IMR-90 (cell line): ENCODE measurements around the gene DAZL. TPM values are rescaled to one million over a fixed set of nuclear protein-coding genes. Genes with fewer than 3 reads are reported as not detected.

ENCODE experiments used
- ATAC-seq: fragments of 200-7000 bp; cut with Tn5 transposase; 2 replicates; pipeline ENCODE4 v1.9.1; 2020; ENCODE audit warnings: low read depth, mild to moderate bottlenecking, moderate library complexity
- BruUV-seq: library from RNA; stranded (reverse); fragments of 400-500 nt; replicated peaks from 2 replicates; lab custom pipeline; 2021; lab: Mats Ljungman, UMichigan
- CTCF ChIA-PET: fragments of 300-600 bp; formaldehyde crosslinking; extraction: SDS; loops from one replicate; lab custom pipeline; 2021; ENCODE audit warnings: antibody characterized with exemption; lab: Yijun Ruan, JAX
- POLR2A ChIA-PET: fragments of 300-600 bp; sonication (Branson Sonifier 250); formaldehyde crosslinking; loops from one replicate; lab custom pipeline; 2022; ENCODE audit warnings: antibody characterized with exemption; ENCODE audit not compliant: unreplicated experiment; lab: Charles Lee
- DNase-seq: peaks from one replicate; pipeline ENCODE4 v3.0.0; 2013
- H2AFZ ChIP-seq: replicated peaks from 2 replicates; pipeline ENCODE3; 2013; ENCODE audit warnings: low read length, mild to moderate bottlenecking; ENCODE audit not compliant: poor library complexity
- H2AK5ac ChIP-seq: 2 replicates; pipeline ENCODE4 v1.6.1; 2013; ENCODE audit warnings: low read depth, low read length, inconsistent platforms
- H2AK9ac ChIP-seq: replicated peaks from 2 replicates; pipeline ENCODE3; 2013; ENCODE audit warnings: mild to moderate bottlenecking, low read depth, low read length, moderate library complexity; ENCODE audit not compliant: poor library complexity
- H2BK120ac ChIP-seq: 2 replicates; pipeline ENCODE4 v1.6.1; 2013; ENCODE audit warnings: low read depth, low read length, inconsistent platforms
- H2BK15ac ChIP-seq: 3 replicates; pipeline ENCODE4 v1.6.1; 2013; ENCODE audit warnings: low read depth, low read length, inconsistent platforms
- H2BK20ac ChIP-seq: 2 replicates; pipeline ENCODE4 v1.6.1; 2013; ENCODE audit warnings: low read depth, mild to moderate bottlenecking, inconsistent platforms, low read length, moderate library complexity
- H2BK5ac ChIP-seq: 2 replicates; pipeline ENCODE4 v1.6.1; 2013; ENCODE audit warnings: mild to moderate bottlenecking, low read depth, low read length, inconsistent platforms; ENCODE audit not compliant: poor library complexity, severe bottlenecking
- H3K14ac ChIP-seq: replicated peaks from 2 replicates; pipeline ENCODE4 v1.6.1; 2013; ENCODE audit warnings: low read depth, low read length, inconsistent platforms
- H3K18ac ChIP-seq: 2 replicates; pipeline ENCODE4 v1.6.1; 2013; ENCODE audit warnings: low read depth, low read length, control low read depth
- H3K23ac ChIP-seq: 2 replicates; pipeline ENCODE4 v1.6.1; 2013; ENCODE audit warnings: low read depth, low read length, inconsistent platforms
- H3K27ac ChIP-seq: 2 replicates; pipeline ENCODE4 v1.5.1; 2013; ENCODE audit warnings: mild to moderate bottlenecking, control low read depth, low read length; ENCODE audit not compliant: insufficient read depth
- H3K27me3 ChIP-seq: 2 replicates; pipeline ENCODE4 v1.6.1; 2013; ENCODE audit warnings: low read length; ENCODE audit not compliant: control insufficient read depth, insufficient read depth
- H3K36me3 ChIP-seq: 2 replicates; pipeline ENCODE4 v1.6.1; 2013; ENCODE audit warnings: low read length, mixed read lengths; ENCODE audit not compliant: control insufficient read depth, insufficient read depth
- H3K4ac ChIP-seq: 2 replicates; pipeline ENCODE4 v1.6.1; 2013; ENCODE audit warnings: low read depth, low read length, inconsistent platforms
- H3K4me1 ChIP-seq: 2 replicates; pipeline ENCODE4 v1.6.1; 2013; ENCODE audit warnings: low read length, mixed read lengths; ENCODE audit not compliant: control insufficient read depth, insufficient read depth
- H3K4me2 ChIP-seq: 2 replicates; pipeline ENCODE4 v1.6.1; 2013; ENCODE audit warnings: low read depth, mild to moderate bottlenecking, control low read depth, low read length, moderate library complexity
- H3K4me3 ChIP-seq: 2 replicates; pipeline ENCODE4 v1.5.1; 2013; ENCODE audit warnings: low read depth, mild to moderate bottlenecking, control low read depth, low read length, moderate library complexity; ENCODE audit not compliant: insufficient read depth
- H3K56ac ChIP-seq: 2 replicates; pipeline ENCODE4 v1.6.1; 2013; ENCODE audit warnings: low read length, inconsistent platforms; ENCODE audit not compliant: insufficient read depth; ENCODE audit errors: extremely low read depth
- H3K79me1 ChIP-seq, 2 experiments: 2 replicates each; pipeline ENCODE4 v1.6.1; 2013; ENCODE audit warnings: low read length in 2 of 2, inconsistent platforms in 1 of 2, low read depth in 1 of 2
- H3K9ac ChIP-seq: 2 replicates; pipeline ENCODE4 v1.6.1; 2013; ENCODE audit warnings: low read depth, low read length, control low read depth
- H3K9me1 ChIP-seq: 2 replicates; pipeline ENCODE4 v1.6.1; 2013; ENCODE audit warnings: low read length, inconsistent platforms; ENCODE audit not compliant: insufficient read depth
- H3K9me3 ChIP-seq: 2 replicates; pipeline ENCODE4 v1.6.1; 2013; ENCODE audit warnings: low read length; ENCODE audit not compliant: control insufficient read depth, insufficient read depth
- H4K20me1 ChIP-seq: 2 replicates; pipeline ENCODE4 v1.6.1; 2013; ENCODE audit warnings: low read length, inconsistent platforms; ENCODE audit not compliant: insufficient read depth
- H4K5ac ChIP-seq: 2 replicates; pipeline ENCODE4 v1.6.1; 2013; ENCODE audit warnings: mild to moderate bottlenecking, low read depth, low read length, control low read depth
- H4K8ac ChIP-seq, 2 experiments: 2 replicates each; pipeline ENCODE4 v1.6.1; 2013; ENCODE audit warnings: low read depth in 2 of 2, low read length in 2 of 2, control low read depth in 1 of 2, inconsistent platforms in 1 of 2
- H4K91ac ChIP-seq: 2 replicates; pipeline ENCODE4 v1.6.1; 2013; ENCODE audit warnings: low read depth, low read length, inconsistent platforms; ENCODE audit not compliant: insufficient read depth
- MAZ ChIP-seq: IDR thresholded peaks from 2 replicates; pipeline ENCODE4 v1.6.1; 2012; ENCODE audit warnings: low read depth, mild to moderate bottlenecking, low read length, improper control_type of control experiment, moderate library complexity, borderline replicate concordance
- WGBS, 2 experiments: methylation state at CpG; one replicate each; pipeline versions ENCODE4 v1.1.5 to v1.1.7; 2013; ENCODE audit warnings: missing lambda C conversion rate in 2 of 2; ENCODE audit not compliant: insufficient read length in 1 of 2; ENCODE audit errors: extremely low coverage in 2 of 2; 5-methylcytosine and 5-hydroxymethylcytosine counted together
- dilution Hi-C: fragments of 300-500 bp; cut with HindIII; formaldehyde crosslinking; loops from one replicate; pipeline ENCODE4 v1.14.3; 2018; ENCODE audit warnings: low sequenced_read_pairs; ENCODE audit not compliant: unreplicated experiment
- in situ Hi-C: fragments of 300-500 bp; cut with MboI; formaldehyde crosslinking; loops from 3 replicates; pipeline ENCODE4 v1.14.3; 2019; ENCODE audit warnings: low sequenced_read_pairs, inconsistent platforms, mixed read lengths
- intact Hi-C: fragments of 100-400 bp; cut with micrococcal nuclease; formaldehyde crosslinking; loops from 2 replicates; pipeline ENCODE4 v1.10.0; 2022
- polyA plus RNA-seq, 3 experiments: library from polyadenylated mRNA; depleted of rRNA; stranded (reverse); fragments of >200 nt; gene quantifications; 2 replicates each; pipeline ENCODE4 v1.2.3, GENCODE V29; 2012; ENCODE audit warnings: low replicate concordance in 1 of 3
- total RNA-seq: library from RNA; depleted of rRNA; stranded (reverse); fragments of >200 nt; gene quantifications from 2 replicates; pipeline ENCODE4 v1.2.3, GENCODE V29; 2012
- TF ChIP-seq, protein P1 (sequence below): conservative IDR thresholded peaks from 2 replicates; pipeline ENCODE4 v1.5.1; 2012; ENCODE audit warnings: mild to moderate bottlenecking, low read depth, low read length, improper control_type of control experiment

Gene DAZL
- total and polyA plus RNA-seq, 2 of the 4 experiments (the other 2 are of a cell fraction): not detected

DNA sequence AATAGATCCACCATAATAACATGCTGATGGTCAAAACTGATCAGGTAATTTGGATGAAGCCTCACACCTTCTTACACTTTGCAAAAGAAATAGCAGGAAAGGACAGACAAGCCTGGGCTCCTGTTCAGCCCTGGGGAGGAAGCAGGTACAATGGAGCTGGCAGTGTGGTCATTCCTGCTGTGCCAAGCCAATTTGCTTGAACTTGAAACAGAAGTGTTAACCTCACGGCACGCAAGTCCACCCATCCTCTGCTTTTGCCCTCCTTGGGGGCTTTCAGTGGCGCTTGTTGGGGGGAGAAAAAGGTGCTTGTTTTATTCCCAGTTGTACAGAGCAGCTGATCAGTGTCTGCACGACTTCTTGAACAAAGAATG, 54.9 kb downstream of the DAZL start:
- no peaks in the 10 kb centered on the region for H3K36me3 ChIP-seq
- H2BK20ac ChIP-seq: peak overlapping the region; percentile 9; the same call in 1 of the 2 replicates
- H3K14ac ChIP-seq: no peak overlapping the region
- H3K4me3 ChIP-seq: no peak overlapping the region
- H3K23ac ChIP-seq: peak overlapping the region; percentile 18; the same call in 1 of the 2 replicates
- TF ChIP-seq MAZ: no peak
- TF ChIP-seq, protein P1, sequence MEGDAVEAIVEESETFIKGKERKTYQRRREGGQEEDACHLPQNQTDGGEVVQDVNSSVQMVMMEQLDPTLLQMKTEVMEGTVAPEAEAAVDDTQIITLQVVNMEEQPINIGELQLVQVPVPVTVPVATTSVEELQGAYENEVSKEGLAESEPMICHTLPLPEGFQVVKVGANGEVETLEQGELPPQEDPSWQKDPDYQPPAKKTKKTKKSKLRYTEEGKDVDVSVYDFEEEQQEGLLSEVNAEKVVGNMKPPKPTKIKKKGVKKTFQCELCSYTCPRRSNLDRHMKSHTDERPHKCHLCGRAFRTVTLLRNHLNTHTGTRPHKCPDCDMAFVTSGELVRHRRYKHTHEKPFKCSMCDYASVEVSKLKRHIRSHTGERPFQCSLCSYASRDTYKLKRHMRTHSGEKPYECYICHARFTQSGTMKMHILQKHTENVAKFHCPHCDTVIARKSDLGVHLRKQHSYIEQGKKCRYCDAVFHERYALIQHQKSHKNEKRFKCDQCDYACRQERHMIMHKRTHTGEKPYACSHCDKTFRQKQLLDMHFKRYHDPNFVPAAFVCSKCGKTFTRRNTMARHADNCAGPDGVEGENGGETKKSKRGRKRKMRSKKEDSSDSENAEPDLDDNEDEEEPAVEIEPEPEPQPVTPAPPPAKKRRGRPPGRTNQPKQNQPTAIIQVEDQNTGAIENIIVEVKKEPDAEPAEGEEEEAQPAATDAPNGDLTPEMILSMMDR: no peak
- H3K79me1 ChIP-seq: no peaks in the 10 kb centered on the region
- DNase-seq (no peak), ATAC-seq (no peak)
- no peak overlapping the region for H4K91ac ChIP-seq
- H4K5ac ChIP-seq: no peak overlapping the region; the same call in 1 of the 2 replicates
- dilution Hi-C loops (no loop called here), intact Hi-C loops (loop anchor here (1.0 to 5.0 kb wide), 4 partner anchors 33 to 953 kb away; no protein-coding TSS in a partner anchor), in situ Hi-C loops (loop anchor here (5.0 kb wide), 1 partner anchor 263 kb away; no protein-coding TSS in a partner anchor)
- H3K9me1 ChIP-seq: no peaks in the 10 kb centered on the region
- no TSS peak for BruUV-seq
- no peak overlapping the region for H3K4me2 ChIP-seq
- peak overlapping the region in 1 of 2 experiments; percentile 28; a peak in 1 of 4 replicates for H4K8ac ChIP-seq
- H2AK5ac ChIP-seq: no peak overlapping the region
- H3K4ac ChIP-seq: no peak overlapping the region
- H3K9me3 ChIP-seq: peaks cover 5% of the 10 kb centered on the region; the same call in 1 of the 2 replicates
- no peak overlapping the region for H3K56ac ChIP-seq
- no peak overlapping the region for H2BK15ac ChIP-seq
- no peaks in the 10 kb centered on the region for H4K20me1 ChIP-seq
- H2AFZ ChIP-seq: no peak overlapping the region
- no peak overlapping the region for H3K27ac ChIP-seq
- H2BK120ac ChIP-seq: peak overlapping the region; percentile 12; the same call in 1 of the 2 replicates
- no peaks in the 10 kb centered on the region; the same call in 1 of the 2 replicates for H3K4me1 ChIP-seq
- POLR2A ChIA-PET: no interaction called here
- CTCF ChIA-PET: interaction anchor here (0.5 to 2.8 kb wide), 7 partner anchors 11 to 281 kb away, joined by 3 to 18 read pairs (median 4); no protein-coding TSS in a partner anchor
- peaks cover 18% of the 10 kb centered on the region for H3K27me3 ChIP-seq
- no peak overlapping the region for H3K9ac ChIP-seq
- no peak overlapping the region for H2BK5ac ChIP-seq
- no peak overlapping the region for H2AK9ac ChIP-seq
- WGBS, 2 experiments: no CpG with 5 or more reads among the region's 4 CpGs
- no peak overlapping the region; the same call in 1 of the 2 replicates for H3K18ac ChIP-seq
